Measurements from ENCODE around the gene KIF6.
"Not testable (repeated sequence)": the region's sequence is repeated elsewhere in the genome, so short reads cannot be mapped to it uniquely, and the experiment has no call there.

Gene KIF6

GRCh38 chr6:39493174-39493573 lies 232.0 kb downstream of the KIF6 start:
- no peak for DNase-seq (ENCODE audit: insufficient read length, low spot score)
- no peak for TF ChIP-seq POLR2A (IDR thresholded peaks at IDR 0.05; ENCODE audit: low read depth, low read length)
- no peak for FAIRE-seq

GRCh38 chr6:39490108-39490507 lies 235.1 kb downstream of the KIF6 start:
- FAIRE-seq (no peak), DNase-seq (ENCODE audit: insufficient read length, low spot score) (no peak)
- no peak for TF ChIP-seq POLR2A (IDR thresholded peaks at IDR 0.05; ENCODE audit: low read depth, low read length)

- FAIRE-seq (no peak), DNase-seq (ENCODE audit: insufficient read length, low spot score) (no peak)
- TF ChIP-seq POLR2A (IDR thresholded peaks at IDR 0.05; ENCODE audit: low read depth, low read length) = no peak
Observed at GRCh38 chr6:39488255-39488879, 236.8 kb downstream of the KIF6 start.

- FAIRE-seq = no peak
- no peak for DNase-seq (ENCODE audit: insufficient read length, low spot score)
- no peak for TF ChIP-seq POLR2A (IDR thresholded peaks at IDR 0.05; ENCODE audit: low read depth, low read length)
Observed at GRCh38 chr6:39484276-39484675, 240.9 kb downstream of the KIF6 start.

DNA sequence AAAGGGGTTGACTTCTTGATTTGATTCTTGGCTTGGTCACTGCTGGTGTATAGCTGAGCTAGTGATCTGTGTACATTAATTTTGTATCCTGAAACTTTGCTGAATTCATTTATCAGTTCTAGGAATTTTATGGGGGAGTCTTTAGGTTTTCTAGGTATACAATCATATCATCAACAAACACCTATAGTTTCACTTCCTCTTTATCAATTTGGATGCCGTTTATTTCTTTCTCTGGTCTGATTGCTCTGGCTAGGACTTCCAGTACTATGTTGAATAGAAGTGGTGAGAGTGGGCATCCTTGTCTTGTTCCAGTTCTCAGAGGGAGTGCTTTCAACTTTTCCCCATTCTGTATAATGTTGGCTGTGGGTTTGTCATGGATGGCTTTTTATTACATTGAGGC lies 245.4 kb downstream of the KIF6 start:
- not testable (repeated sequence) for DNase-seq (ENCODE audit: insufficient read length, low spot score); FAIRE-seq

- TF ChIP-seq POLR2A (IDR thresholded peaks at IDR 0.05; ENCODE audit: low read depth, low read length) = no peak
- DNase-seq (ENCODE audit: insufficient read length, low spot score) (no peak), FAIRE-seq (no peak)
Observed at GRCh38 chr6:39476670-39477069, 248.5 kb downstream of the KIF6 start.

GRCh38 chr6:39476151-39476550 lies 249.1 kb downstream of the KIF6 start:
- no peak for TF ChIP-seq POLR2A (IDR thresholded peaks at IDR 0.05; ENCODE audit: low read depth, low read length)
- DNase-seq (ENCODE audit: insufficient read length, low spot score) (no peak), FAIRE-seq (no peak)

GRCh38 chr6:39471954-39472659 lies 253.1 kb downstream of the KIF6 start:
- FAIRE-seq = no peak
- no peak for DNase-seq (ENCODE audit: insufficient read length, low spot score)
- no peak for TF ChIP-seq POLR2A (IDR thresholded peaks at IDR 0.05; ENCODE audit: low read depth, low read length)

- DNase-seq (ENCODE audit: insufficient read length, low spot score) = no peak
- no peak for FAIRE-seq
- no peak for TF ChIP-seq POLR2A (IDR thresholded peaks at IDR 0.05; ENCODE audit: low read depth, low read length)
Observed at GRCh38 chr6:39470506-39470905, 254.7 kb downstream of the KIF6 start.

DNA sequence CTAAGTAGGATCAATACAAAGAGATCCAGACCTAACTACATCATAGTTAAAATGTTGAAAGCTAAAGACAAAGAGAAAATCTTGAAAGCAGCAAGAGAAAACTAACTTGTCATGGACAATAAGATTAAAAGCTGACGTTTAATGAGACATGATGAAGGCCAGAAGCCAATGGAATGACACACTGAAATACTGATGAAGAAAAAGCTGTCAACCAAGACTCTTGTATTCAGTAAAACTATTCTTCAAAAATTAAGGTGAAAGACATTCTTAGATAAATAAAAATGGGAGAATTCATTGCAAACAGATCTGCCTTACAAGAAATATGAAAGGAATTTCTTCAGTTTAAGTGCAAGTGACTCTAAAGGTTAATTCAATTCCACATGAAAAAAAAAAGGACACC lies 256.8 kb downstream of the KIF6 start:
- no peak for FAIRE-seq
- no peak for TF ChIP-seq POLR2A (IDR thresholded peaks at IDR 0.05; ENCODE audit: low read depth, low read length)

GRCh38 chr6:39466631-39467030 lies 258.6 kb downstream of the KIF6 start:
- FAIRE-seq = no peak
- no peak for TF ChIP-seq POLR2A (IDR thresholded peaks at IDR 0.05; ENCODE audit: low read depth, low read length)
- DNase-seq (ENCODE audit: insufficient read length, low spot score) = no peak

More for the DNA sequence above, 256.8 kb downstream of the KIF6 start:
- DNase-seq (ENCODE audit: insufficient read length, low spot score) = no peak

- FAIRE-seq (no peak), DNase-seq (ENCODE audit: insufficient read length, low spot score) (no peak)
- TF ChIP-seq POLR2A (IDR thresholded peaks at IDR 0.05; ENCODE audit: low read depth, low read length) = no peak
Observed at GRCh38 chr6:39465539-39465938, 259.7 kb downstream of the KIF6 start.

DNA sequence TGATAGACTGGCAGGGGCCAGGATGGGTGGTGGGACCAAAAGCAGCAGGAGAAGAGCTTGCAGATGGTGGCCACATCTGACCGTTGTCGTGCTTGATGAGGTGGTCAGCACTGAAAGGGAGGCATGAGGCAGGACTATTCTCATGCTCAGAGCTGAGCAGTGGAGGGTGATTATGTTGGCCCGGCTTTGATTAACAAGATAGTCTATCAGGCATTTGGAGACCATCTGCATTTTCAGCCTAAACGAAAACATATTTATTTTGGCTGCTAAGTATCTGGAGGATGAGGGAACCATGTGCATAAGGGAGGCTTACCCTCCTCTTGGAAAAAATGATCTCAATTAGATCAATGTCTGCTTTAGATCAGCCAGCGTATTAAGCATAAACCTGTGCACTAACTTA lies 261.1 kb downstream of the KIF6 start:
- no peak for DNase-seq (ENCODE audit: insufficient read length, low spot score)
- TF ChIP-seq POLR2A (IDR thresholded peaks at IDR 0.05; ENCODE audit: low read depth, low read length) = no peak
- FAIRE-seq = no peak

- no peak for TF ChIP-seq POLR2A (IDR thresholded peaks at IDR 0.05; ENCODE audit: low read depth, low read length)
- FAIRE-seq (no peak), DNase-seq (ENCODE audit: insufficient read length, low spot score) (no peak)
Observed at GRCh38 chr6:39453956-39454524, 271.2 kb downstream of the KIF6 start.

GRCh38 chr6:39453241-39453640 lies 272.0 kb downstream of the KIF6 start:
- TF ChIP-seq POLR2A (IDR thresholded peaks at IDR 0.05; ENCODE audit: low read depth, low read length) = no peak
- no peak for FAIRE-seq
- no peak for DNase-seq (ENCODE audit: insufficient read length, low spot score)

Data from H54 (cell line).